GM12873 (cell line): ENCODE measurements around the gene KITLG.

Experiments
- CTCF ChIP-seq: IDR thresholded peaks from 2 replicates; pipeline ENCODE4 v1.5.1; 2012; ENCODE audit warnings: low read depth, mild to moderate bottlenecking, moderate library complexity, low read length, control low read depth; ENCODE audit not compliant: insufficient read depth; ENCODE audit errors: missing control alignments

Gene KITLG

GRCh38 chr12:88575361-88575970, 4.8 kb downstream of the KITLG start:
- no peak for TF ChIP-seq CTCF

- TF ChIP-seq CTCF: no peak
Observed at GRCh38 chr12:88574278-88574677, 6.0 kb downstream of the KITLG start.

- TF ChIP-seq CTCF: no peak
Observed at GRCh38 chr12:88573583-88573982, 6.7 kb downstream of the KITLG start.

- TF ChIP-seq CTCF: no peak
Observed at GRCh38 chr12:88572781-88573549, 7.3 kb downstream of the KITLG start.

- TF ChIP-seq CTCF: no peak
Observed at GRCh38 chr12:88571543-88571942, 8.7 kb downstream of the KITLG start.

GRCh38 chr12:88570103-88570502, 10.2 kb downstream of the KITLG start:
- no peak for TF ChIP-seq CTCF

GRCh38 chr12:88566430-88566829, 13.8 kb downstream of the KITLG start:
- no peak for TF ChIP-seq CTCF
